COLO829 (cell line): ENCODE results near the gene PLEKHS1.
A peak's percentile ranks its signal among the peaks of the same experiment; 100 is the strongest.
"Not testable (repeated sequence)": the region's sequence is repeated elsewhere in the genome, so short reads cannot be mapped to it uniquely, and the experiment has no call there.

ENCODE experiments used
- DNase-seq: peaks from one replicate; pipeline ENCODE4 v3.0.0; 2012; ENCODE audit warnings: low spot score

PLEKHS1 gene

DNA sequence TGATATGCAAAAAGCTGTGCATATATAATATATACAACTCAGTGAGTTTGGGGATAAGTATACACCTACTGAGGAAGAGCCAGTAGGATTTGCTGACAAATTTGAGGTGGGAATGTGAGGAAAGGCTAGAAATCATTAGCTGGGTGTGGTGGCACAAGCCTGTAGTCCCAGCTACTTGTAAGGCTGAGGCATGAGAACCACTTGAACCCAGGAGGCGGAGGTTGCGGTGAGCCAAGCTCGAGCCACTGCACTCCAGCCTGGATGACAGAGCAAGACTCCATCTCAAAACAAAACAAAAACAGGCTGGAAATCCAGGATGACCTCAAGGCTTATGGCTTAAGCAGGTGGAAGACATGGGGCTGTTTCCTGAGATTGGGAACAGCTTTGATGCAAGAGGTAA is 10.6 kb upstream of the PLEKHS1 start:
- DNase-seq: no peak

DNA sequence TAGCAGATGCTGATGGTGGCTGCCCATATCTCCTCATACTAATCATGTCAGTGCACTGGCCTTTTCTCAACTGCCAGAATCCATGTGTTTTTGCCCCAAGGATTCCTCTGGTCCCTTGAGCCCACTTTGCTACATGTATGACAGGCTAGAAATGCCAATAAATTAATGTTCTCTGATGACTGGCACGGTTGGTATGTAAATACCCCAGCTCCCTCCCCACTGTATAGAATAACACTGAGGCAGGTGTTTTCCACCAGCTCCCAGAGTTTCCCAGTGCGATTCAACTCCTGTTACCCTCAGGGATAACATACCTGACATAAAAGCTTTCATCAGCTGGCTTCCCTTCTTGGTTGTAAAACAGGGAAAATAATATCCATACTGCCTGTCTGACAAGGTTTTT is 9.0 kb upstream of the PLEKHS1 start:
- DNase-seq: no peak

DNA sequence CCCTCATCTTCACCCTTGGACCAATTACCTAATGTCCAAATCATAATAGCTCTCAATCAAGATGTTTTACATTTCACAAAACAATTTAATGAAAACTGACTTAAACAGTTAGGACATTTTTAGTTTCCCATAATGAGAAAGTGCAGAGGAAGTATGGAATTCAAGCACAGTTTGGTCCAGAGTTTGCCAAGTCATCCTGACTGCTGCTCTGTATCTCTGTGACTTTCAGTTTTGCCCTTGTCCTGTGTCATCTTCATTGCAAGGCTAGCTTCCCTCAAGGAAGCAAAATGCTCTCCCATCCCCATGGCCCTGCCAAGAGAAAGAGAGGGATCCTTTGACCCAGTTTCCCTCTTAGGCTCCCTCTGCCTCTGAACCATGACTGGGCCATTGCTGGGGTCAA is 7.9 kb upstream of the PLEKHS1 start:
- no peak for DNase-seq

DNA sequence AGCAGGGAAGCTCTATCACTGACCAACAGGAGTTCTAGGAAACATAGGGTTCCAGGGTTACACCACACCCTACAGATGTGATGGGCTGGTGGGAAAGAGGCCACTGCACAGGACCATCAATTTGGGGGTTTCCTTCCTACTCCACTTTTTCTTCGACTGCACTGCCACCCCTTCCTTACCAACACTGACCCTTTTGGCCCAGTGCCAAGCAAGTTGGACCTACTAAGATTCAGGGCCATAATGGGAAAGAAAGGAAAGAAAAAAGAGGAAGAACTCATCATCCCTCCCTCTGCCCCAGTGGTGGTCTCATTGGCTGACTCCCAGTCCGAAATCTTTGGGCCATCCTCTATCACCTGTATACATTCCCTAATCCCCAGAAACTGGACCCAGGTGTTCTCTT is 6.1 kb upstream of the PLEKHS1 start:
- no peak for DNase-seq

DNA sequence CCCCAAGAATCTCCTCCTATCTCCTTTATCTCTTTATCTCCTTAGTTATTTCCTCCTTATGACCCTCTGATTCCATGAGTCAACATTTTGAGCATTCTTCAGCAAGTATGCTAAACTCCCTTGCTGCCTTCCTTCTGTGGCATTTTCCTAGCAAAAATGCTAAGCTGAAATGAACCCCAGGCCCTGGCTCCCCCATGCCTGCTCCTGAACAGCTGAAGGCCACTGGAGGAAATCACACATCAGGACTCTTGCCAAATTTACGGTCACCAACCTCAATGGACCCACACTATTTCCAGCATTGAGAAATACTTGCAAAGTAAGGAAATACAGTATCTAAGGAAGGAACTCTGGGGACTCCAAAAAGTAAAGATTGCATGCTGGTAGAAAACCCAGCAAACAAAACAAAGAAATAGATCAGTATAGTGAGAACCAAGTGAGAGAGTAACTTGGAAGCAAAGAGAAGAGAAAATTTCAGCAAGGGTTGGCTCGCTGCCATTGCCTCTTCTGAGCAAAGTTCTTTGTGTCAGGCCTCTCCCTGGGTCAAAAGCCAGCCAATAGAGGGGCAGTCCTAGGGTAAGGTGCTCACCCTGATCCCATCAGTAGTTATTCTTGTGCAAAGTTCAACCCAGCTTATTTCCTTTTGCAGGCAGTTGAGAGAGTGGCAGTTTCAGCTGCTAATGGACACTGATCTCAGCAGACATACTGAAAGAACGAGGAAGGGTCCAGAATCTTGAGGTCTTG is 5.1 kb upstream of the PLEKHS1 start:
- DNase-seq: peak; percentile 20

DNA sequence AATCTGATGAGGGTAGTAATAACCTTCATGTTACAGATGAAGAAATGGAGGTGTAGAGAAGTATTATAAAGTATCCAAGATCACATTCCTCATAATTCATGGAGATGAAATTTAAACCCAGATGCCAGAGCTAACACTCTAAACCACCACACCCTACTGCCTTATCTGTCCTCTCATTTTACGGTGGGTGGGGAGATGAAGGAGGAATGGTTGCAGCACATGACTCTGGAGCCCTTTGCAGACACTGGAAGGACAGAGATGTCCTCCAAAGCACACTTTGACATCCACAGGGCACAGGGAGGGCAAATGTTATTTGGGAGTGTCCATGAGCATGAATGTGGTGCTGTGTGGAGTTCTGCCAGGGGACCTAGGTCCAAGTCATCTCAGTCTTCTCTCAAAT is 1.1 kb downstream of the PLEKHS1 start:
- no peak for DNase-seq

DNA sequence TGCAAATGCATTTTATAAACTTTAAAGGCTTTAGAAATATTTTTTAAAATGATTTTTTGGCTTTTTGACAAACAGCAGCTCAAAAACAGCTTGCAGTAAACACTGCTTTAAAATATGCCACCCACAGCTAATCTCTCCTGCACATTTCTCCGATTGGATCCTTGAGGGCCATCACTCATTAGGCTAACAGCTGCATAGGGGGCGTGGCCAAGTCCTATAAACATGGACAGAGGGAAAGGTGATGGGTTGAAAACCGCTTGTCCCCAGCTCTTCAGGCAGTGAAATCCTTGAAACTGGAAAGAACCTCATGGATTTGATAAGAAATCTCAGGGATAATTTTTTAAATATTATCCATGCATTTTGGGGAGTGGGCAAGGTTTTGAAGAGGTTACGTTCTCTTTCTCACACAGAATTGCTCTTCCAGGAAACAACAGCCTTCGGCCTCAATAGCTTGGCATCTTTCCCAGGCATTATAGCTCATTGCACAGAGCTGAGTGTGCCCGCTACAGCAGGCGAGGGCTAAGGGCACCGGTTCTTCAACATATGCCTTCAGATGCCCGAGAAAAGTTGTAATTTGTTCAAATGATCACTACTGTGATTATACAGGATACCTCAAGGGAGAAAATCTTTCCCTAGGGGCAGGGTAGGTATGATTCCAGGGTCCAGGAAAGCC is 1.7 kb downstream of the PLEKHS1 start:
- no peak for DNase-seq

DNA sequence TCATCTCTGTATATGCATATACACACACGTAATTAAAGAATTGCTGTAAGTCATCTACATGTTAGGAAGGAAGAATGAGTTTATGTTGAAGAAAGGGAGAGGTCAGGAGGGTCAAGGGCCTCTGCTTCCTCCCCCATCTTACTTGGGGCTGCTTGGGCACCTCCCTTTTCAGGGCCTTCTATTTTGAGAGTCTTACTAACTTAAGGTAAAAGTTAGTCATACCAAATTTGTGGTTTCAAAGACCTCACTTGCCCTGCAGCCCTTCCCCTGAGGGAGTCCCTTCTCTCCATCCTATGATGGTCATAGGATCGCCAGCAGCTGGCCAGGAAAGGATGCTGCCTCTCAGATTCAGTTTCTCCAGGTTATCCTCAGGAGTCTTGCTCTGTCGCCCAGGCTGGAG is 2.6 kb downstream of the PLEKHS1 start:
- DNase-seq: no peak

DNA sequence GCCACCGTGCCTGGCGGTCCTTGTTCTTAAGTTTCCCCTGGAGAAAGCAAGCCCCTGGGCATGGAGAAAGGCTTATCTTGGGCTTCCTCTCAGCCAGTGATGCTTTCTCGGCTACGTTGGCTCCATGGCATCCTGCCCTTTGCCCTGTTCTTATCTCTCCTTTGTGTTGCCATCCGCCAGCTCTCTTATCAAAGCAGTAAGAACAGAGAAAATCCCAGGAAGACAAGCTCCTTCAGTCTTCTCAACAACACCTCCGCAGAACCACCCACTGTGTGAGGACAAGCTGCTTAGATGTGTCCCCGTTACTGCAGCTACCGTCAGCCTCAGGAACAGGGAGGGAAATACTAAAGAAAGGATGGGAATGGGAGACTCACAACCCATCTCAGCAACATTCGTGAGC is 3.3 kb downstream of the PLEKHS1 start:
- DNase-seq: no peak

DNA sequence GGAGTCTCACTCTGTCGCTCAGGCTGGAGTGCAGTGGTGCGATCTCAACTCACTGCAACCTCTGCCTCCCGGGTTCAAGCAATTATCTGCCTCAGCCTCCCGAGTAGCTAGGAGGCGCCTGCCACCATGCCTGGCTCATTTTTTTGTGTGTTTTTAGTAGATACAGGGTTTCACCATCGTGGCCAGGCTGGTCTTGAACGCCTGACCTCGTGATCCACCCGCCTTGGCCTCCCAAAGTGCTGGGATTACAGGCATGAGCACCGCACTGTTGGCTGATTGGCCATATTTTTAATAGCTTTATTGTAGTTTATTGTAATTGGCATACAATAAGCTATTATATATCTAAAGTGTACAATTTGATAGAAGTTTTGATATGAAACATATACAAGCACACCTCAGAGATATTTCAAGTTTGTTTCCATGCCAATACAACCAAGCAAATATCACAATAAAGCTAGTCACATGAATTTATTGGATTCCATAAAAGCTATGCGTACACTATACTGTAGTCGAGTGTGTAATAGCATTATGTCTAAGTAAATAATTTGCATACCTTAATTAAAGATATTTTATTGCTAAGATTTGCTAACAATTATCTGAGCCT is 5.6 kb downstream of the PLEKHS1 start:
- no peak for DNase-seq

DNA sequence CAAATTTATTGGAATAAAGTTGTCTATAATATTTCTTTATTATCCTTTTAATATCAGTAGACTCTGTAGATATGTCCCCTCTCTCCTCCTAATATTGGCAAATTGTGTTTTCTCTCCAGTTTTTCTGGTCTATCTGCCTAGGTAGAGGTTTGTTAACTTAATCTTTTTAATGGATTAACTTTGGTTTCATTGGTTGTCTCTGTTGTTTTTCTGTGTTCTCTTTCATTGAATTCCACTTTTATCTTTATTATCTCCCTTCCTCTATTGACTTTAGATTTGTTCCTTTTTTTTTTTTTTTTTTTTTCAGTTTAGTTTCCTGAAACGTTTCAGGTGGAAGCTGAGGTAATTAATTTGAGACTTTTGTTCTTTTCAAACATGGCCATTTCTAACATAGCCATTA is 10.6 kb downstream of the PLEKHS1 start:
- DNase-seq: no peak

DNA sequence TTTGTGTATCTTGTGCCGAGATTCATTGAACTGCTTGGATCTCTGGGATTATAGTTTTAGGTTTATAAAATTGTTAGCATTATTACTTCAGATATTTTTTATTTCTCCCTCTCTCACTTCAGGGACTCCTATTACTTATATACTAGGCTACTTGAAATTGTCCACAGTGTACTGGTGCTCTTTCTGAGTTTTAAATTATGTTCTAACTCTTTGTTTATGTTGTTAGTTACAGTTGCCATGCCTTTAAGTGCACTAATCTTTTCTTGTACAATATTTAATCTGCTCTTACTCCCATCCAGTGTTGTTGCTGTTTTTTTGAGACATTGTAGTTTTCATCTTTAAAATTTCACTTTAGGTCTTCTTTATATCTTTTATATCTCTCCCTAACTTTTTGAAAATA is 13.1 kb downstream of the PLEKHS1 start:
- DNase-seq: no peak

DNA sequence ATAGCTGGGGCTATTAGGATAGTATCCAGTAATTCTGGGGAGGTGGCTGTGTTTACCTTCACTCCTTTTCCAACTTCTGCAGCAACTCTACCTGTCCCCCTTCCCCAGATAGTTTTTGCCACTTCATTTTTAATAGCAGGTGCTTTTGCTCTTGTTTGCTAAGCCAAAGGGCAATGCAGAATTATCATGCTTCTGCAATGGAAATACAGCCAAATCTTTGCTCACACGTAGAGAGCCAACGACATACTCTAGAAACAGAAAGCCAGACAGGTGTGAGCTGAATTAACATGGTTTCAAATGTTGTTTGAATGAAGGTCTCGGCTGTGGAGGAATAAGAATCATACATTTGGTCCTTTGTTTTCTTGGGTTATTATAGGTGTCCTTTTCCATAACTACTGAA is 14.4 kb downstream of the PLEKHS1 start:
- no peak for DNase-seq

DNA sequence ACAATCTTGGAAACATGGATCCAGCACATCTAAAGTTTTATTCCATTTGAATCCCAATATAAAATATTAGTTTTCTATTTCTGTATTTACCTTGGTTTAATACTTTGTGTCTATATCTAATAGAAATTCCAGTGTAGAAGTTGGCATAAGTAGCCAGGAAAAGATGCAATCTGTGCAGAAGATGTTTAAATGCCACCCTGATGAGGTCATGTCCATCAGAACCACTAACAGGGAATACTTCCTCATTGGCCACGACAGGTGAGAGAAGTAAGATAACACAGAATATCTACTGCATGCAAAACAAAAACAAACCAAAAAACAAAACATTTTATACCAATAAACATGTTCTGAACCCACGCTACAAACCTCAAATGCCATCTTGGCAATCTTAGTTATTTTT is 15.7 kb downstream of the PLEKHS1 start:
- no peak for DNase-seq

DNA sequence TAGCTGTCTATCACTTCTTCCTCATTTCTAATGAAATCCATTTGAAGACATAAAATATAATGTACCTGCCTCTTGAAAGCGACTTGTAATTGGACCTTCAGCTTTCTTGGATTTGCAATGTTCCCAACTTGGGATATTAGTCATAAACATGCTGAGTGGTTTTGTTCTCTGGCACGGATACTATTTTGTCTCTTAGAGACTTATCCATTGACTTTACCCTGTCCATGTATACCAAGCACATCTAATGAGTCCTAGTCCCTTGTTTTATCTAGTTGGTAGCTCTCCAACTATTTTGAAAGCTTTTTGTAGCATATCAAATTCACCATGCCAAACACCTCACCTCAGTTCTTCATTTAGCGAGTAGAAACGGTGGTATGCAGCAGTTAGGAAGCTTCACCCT is 18.9 kb downstream of the PLEKHS1 start:
- no peak for DNase-seq

DNA sequence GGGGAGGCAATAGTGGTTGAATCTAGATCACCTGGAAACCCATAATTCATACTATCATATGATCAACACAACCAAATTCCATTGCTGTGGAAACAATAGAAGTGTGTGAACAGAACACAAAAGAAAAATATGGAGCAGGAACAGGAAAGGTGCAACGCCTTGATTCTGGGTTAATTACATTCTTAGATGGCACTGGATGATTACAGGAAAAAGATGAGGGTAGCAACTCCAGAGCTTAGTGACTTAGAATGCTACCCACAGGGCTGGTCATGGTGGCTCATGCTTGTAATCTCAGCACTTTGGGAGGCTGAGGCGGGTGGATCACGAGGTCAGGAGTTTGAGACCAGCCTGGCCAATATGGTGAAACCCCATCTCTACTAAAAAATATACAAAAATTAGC is 19.6 kb downstream of the PLEKHS1 start:
- DNase-seq: not testable (repeated sequence)

DNA sequence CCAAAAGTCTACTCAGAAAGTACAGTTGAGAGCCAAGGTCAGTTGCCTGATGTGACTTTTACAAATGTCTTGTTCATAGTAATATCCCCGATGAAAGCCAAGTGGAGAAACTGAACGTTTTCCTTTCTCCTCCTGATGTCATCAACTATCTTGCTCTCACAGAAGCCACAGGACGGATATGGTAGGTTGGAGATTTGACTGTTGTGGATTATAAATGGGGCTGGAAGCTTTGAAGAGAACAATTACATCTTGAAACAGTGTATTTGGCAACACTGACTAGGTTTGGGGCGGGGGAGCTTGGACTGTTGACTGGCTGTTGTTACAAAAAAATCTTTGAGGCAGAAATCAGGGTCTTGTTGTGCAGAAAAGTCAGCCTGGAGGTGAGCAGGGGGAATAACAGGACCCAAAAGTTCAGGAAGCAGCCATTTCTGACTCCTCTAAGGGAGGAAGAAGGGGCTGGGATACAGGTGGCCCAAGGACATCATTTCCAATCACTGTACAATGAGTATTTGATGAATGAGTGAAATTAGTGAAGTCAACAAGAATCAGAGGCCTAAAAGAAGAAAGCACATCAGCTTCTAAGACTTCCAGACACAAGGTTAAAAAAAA is 24.3 kb downstream of the PLEKHS1 start:
- no peak for DNase-seq

DNA sequence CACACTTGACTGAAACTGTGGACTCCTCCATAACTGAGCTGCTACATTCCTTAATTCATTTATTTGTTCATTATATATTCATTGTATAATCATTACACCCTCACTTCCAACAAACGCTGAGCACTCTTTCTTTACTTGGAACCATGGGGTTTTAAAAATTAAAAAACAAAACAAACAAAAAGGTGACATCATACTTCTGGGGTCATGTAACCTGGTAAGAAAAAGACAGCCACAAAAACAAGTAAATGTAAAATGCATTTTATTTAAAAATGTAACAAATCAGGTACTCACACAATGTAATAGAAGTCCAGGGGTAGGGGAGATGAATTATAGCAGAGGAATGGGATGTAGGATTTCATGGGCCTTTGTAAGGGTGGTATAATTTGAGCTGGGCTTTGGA is 25.1 kb downstream of the PLEKHS1 start:
- no peak for DNase-seq

DNA sequence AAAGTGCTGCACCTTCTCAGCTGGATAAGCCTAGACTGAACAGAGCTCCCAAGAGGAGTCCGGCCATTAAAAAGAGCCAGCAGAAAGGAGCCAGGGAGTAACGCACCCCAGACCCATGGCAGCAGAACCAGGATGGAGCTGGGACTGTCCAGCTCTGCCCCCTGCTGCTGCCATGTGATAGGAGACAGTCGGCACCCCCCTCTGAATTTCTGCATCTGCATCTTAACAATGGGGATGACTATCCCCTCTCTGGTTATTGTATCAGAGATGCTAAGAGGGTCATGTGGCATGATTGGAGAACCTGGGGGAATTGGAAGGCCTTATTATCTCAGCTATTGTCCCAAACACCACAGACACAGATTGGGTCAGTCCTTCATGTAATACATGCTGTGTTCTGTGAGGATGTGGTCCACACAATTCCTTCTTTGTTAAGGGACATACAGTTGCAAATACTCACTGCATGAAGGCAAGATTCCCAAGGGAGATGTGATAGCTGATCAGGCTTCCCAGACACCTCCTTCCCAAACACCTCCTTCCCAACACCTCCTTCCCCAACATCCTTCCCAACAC is 29.3 kb downstream of the PLEKHS1 start:
- peak; percentile 8 for DNase-seq

DNA sequence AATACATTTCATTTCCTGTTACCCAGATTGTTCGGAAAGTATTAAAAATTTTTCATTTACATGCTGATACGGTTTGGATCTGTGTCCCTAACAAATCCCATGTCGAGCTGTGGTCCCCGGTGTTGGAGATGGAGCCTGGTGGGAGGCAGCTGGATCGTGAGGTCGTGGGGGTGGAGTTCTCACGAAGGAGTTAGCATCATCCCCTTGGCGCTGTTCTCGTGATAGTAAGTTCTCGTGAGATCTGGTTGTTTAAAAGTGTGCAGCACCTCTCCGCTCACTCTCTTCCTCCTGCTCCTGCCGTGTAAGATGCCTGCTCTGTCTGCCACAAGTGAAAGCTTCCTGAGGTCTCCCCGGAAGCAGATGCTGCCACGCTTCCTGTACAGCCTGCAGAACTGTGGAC is 30.9 kb downstream of the PLEKHS1 start:
- DNase-seq: no peak

DNA sequence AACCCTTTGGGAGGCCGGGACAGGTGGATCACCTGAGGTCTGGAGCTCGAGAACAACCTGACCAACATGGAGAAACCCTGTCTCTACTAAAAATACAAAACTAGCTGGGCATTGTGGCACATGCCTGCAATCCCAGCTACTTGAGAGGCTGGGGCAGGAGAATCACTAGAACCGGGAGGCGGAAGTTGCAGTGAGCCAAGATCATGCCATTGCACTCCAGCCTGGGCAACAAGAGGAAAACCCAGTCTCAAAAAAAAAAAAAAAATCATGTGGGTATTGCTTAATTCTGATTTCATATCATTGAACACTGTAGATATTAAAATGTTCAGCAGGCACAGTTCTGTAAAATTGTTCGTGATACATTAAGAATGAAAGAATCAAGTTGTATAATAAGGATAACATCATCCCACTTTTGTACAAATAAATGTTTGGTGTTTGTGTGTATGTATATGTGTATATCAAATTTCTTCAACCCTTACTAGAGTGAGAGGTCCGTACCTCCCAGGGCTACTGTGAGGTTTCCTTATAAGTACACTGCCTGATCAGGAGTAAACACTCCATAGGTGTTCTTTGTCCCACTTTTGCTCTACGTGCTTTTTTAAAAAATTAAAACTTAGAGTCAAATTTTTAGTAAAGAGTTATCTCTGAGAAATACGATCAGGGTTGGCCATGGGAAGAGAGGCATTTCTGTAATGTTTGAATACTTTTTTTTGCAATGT is 31.7 kb downstream of the PLEKHS1 start:
- no peak for DNase-seq

DNA sequence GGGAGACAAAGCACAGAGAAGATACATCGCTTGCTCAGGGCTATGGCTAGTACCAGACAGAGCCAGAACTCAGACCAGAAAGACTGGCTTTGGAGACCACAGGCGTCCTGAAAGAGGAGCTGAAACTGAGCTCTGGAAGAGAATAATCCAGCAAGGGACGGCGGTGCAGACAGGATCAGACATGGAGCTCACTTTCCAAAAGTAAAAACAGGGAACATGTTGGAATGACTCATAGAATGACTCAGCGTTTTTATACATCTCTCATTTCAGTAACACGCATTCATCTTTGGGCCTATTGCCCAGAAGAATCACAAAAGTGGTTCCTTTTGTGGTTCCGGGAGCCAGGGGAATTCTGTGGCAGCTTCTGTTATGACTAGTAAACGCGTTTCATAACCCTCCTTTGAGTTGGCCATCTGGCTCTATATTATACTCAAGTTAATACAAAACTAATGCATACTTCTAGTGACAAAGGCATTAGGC is 37.2 kb downstream of the PLEKHS1 start:
- DNase-seq: peak; percentile 34
